Activated CD4-positive, alpha-beta T cell treated with anti-CD3 and anti-CD28 coated beads, Interleukin-2, amount 50 U/mL, for 24 hours (primary cell): ENCODE measurements around the gene AIP.

Experiments
- DNase-seq, 2 donors: peaks; one replicate each; pipeline ENCODE4 v3.0.0-alpha.2; 2020; ENCODE audit warnings: low read depth in 1 of 2, low spot score in 1 of 2

AIP gene

GRCh38 chr11:67492801-67493547, 10.1 kb downstream of the AIP start:
- DNase-seq = no peak

- no peak for DNase-seq
Measured at GRCh38 chr11:67493548-67494370, 10.9 kb downstream of the AIP start.

- no peak for DNase-seq
Measured at GRCh38 chr11:67494371-67495233, 11.8 kb downstream of the AIP start.

- DNase-seq = no peak
Measured at GRCh38 chr11:67495234-67496005, 12.6 kb downstream of the AIP start.

- DNase-seq = no peak
Measured at GRCh38 chr11:67496113-67496512, 13.3 kb downstream of the AIP start.

- DNase-seq = no peak
Measured at GRCh38 chr11:67497656-67498291, 14.9 kb downstream of the AIP start.

GRCh38 chr11:67498544-67498972, 15.7 kb downstream of the AIP start:
- DNase-seq = no peak

GRCh38 chr11:67499808-67500483, 17.1 kb downstream of the AIP start:
- DNase-seq = no peak

- DNase-seq = no peak
Measured at GRCh38 chr11:67500484-67500821, 17.6 kb downstream of the AIP start.

GRCh38 chr11:67500831-67501715, 18.2 kb downstream of the AIP start:
- DNase-seq = no peak

- DNase-seq = no peak
Measured at GRCh38 chr11:67501854-67502253, 19.0 kb downstream of the AIP start.

GRCh38 chr11:67502328-67502979, 19.6 kb downstream of the AIP start:
- DNase-seq = no peak

- no peak for DNase-seq
Measured at GRCh38 chr11:67503119-67504004, 20.5 kb downstream of the AIP start.

GRCh38 chr11:67504005-67504949, 21.5 kb downstream of the AIP start:
- DNase-seq = no peak

GRCh38 chr11:67504950-67505581, 22.2 kb downstream of the AIP start, which contains the start of gene PITPNM1:
Gene PITPNM1, minus strand, starts transcription at chr11:67505363. Its CDS starts 1,183 bp downstream, at chr11:67504180.
- DNase-seq = peak in 1 of 2 donors; percentile 49
